Motor neuron (in vitro differentiated cells): Measurements from ENCODE around the gene MAP1S. TPM values are rescaled to one million over a fixed set of nuclear protein-coding genes. Genes with fewer than 3 reads are reported as not detected.

Experiments
- ATAC-seq, 8 experiments: fragments of 200-7000 bp; cut with Tn5 transposase; replicated peaks in 6 of 8; 2 replicates each; pipeline ENCODE4 v1.8.0; 2021; ENCODE audit warnings: mild to moderate bottlenecking in 8 of 8, moderate library complexity in 8 of 8
- H3K27ac ChIP-seq, 2 donors: fragments of 250-450 bp; sonication (Bioruptor Pico); 2 replicates each; pipeline ENCODE4 v1.9.0; 2021; ENCODE audit warnings: antibody characterized with exemption in 2 of 2, mild to moderate bottlenecking in 2 of 2, moderate library complexity in 1 of 2
- H3K4me1 ChIP-seq, 2 donors: fragments of 250-450 bp; sonication (Bioruptor Pico); replicated peaks in 1 of 2; 2 replicates each; pipeline ENCODE4 v1.6.1; 2021; ENCODE audit warnings: antibody characterized with exemption in 2 of 2, mild to moderate bottlenecking in 2 of 2, moderate library complexity in 1 of 2
- H3K4me3 ChIP-seq, 5 donors: fragments of 250-450 bp; sonication (Bioruptor Pico); 2 replicates each; pipeline ENCODE4 v1.9.0; 2021; ENCODE audit warnings: antibody characterized with exemption in 5 of 5, mild to moderate bottlenecking in 5 of 5, moderate library complexity in 4 of 5
- WGBS, 10 experiments: fragments of 450-650 bp; shearing (Covaris generic); methylation state at CpG; one replicate each; pipeline ENCODE4 v1.0.0; 2022; 5-methylcytosine and 5-hydroxymethylcytosine counted together
- in situ Hi-C, 9 experiments: fragments of 400-800 bp; cut with MboI; loops; one replicate each; pipeline ENCODE4 v1.15.0; 2021; ENCODE audit warnings: low sequenced_read_pairs in 9 of 9, low pct_unique_long_range_greater_than_20kb in 2 of 9; ENCODE audit not compliant: unreplicated experiment in 9 of 9
- total RNA-seq, 8 experiments: library from RNA; unstranded; fragments of 300-600 nt; gene quantifications; 2 replicates each; pipeline versions ENCODE4 v1.2.3 to v1.2.4, GENCODE V29; 2022

MAP1S gene
- total RNA-seq, 8 experiments from 2014 or later = 11.2 to 49.8 (median 26.8) TPM

DNA sequence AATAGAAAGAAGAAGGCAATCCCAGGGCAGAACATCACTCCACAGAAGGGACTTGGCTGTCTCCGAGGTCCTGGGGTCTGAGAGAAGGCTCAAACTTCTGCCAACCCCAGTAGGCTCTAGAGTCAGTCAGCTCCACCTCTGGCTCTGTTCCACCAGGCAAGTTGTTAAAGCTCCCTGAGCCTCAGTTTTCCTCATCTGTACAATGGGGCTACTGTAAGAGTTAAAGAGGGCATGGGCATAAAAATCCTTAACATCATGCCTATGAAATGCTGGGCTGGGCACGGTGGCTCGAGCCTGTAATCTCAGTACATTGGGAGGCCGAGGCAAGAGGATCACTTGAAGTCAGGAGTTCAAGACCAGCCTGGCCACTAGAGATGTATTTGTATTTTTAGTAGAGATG, 36.2 kb upstream of the MAP1S start:
- Histone ChIP-seq H3K27ac (no peak overlapping the region), H3K4me1 (peaks cover 0 to 14% of the 10 kb centered on the region in 2 donors), H3K4me3 (no peak overlapping the region)
- no peak for ATAC-seq
- WGBS, 10 experiments = 10 to 100% (median 86%) methylated on average over 1 to 4 of the region's 4 CpGs; no CpG with 5 or more reads in 1 of the 10 experiments
- in situ Hi-C loops = no loop called here

GRCh38 chr19:17684256-17684655, 35.0 kb upstream of the MAP1S start:
- peaks cover 0 to 18% of the 10 kb centered on the region in 2 donors for H3K4me1 ChIP-seq
- H3K27ac ChIP-seq = no peak overlapping the region
- WGBS, 10 experiments = 56 to 100% (median 72%) methylated on average over 1 to 4 of the region's 4 CpGs; no CpG with 5 or more reads in 5 of the 10 experiments
- in situ Hi-C loops = no loop called here
- H3K4me3 ChIP-seq = no peak overlapping the region
- no peak for ATAC-seq

- peaks cover 0 to 13% of the 10 kb centered on the region in 2 donors for H3K4me1 ChIP-seq
- ATAC-seq = peak in 5 of 8 experiments; percentile 0 to 13 (median 3)
- peak overlapping the region in 4 of 5 donors; percentile 89 to 98 (median 92) for H3K4me3 ChIP-seq
- in situ Hi-C loops = no loop called here
- 57 to 100% (median 80%) methylated on average over 1 to 6 of the region's 15 CpGs; no CpG with 5 or more reads in 5 of the 10 experiments for WGBS, 10 experiments
- H3K27ac ChIP-seq = no peak overlapping the region
Measured at GRCh38 chr19:17685451-17686022, 33.7 kb upstream of the MAP1S start.

DNA sequence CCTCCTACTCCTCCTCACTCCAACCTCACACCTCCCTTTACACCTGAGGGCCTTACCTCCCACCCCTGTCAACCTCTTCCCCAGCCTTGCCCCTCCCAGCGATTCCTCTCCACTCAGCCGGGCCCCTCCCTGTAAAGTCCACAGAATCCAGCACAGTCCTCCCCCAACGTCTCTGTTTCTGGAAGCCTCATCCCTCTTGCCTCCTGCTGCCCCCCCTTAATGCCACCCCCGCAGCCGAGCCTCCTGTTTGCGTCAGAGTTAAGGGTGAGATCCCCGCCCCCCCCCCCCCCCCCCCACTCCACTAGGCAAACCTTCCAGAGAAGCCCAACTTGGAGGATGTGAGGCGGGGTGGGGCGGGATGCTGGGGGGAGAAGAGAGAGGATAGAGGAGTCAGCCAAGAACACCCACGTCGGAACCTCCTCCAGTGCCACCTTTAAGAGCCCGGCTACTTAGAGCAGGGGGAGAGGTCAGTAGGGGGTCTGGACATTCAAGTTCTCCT, 33.2 kb upstream of the MAP1S start:
- peak; percentile 4 to 38 (median 24) for ATAC-seq
- H3K27ac ChIP-seq = peak overlapping the region in 1 of 2 donors; percentile 64

DNA sequence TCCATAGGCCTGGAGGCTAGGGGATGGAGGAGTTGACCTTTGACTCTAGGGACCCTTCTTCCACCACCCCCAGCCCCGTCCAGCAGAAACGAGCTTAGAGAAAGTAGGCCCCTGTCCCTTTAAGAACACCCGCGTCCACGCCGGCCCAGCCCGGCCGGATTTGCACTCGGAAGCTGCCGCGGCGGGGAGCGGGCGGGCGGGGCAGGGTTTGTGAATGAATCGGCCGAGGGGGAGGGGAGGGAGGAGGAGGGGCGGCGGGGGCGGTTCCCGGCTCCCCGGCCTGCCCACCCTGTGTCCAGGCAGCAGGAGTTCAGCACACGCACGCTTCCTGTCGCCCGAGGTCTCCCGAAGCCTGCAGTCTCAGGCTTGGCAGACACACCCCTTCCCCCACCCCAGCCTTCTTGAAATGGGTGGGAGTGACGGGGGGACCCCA, 32.7 kb upstream of the MAP1S start:
- H3K27ac ChIP-seq = peak overlapping the region; percentile 89 to 95
- ATAC-seq = peak; percentile 49 to 76 (median 72)
- peaks cover 0 to 7% of the 10 kb centered on the region in 2 donors for H3K4me1 ChIP-seq
- in situ Hi-C loops = no loop called here
- 2% methylated on average over 9 of the region's 28 CpGs; no CpG with 5 or more reads in 9 of the 10 experiments for WGBS, 10 experiments
- peak overlapping the region; percentile 80 to 98 (median 89) for H3K4me3 ChIP-seq

More for the DNA sequence above, 33.2 kb upstream of the MAP1S start:
- Histone ChIP-seq H3K4me1 (peaks cover 0 to 10% of the 10 kb centered on the region in 2 donors), H3K4me3 (peak overlapping the region; percentile 80 to 98 (median 89))
- 0% methylated on average over 3 of the region's 12 CpGs; no CpG with 5 or more reads in 9 of the 10 experiments for WGBS, 10 experiments
- in situ Hi-C loops = no loop called here

DNA sequence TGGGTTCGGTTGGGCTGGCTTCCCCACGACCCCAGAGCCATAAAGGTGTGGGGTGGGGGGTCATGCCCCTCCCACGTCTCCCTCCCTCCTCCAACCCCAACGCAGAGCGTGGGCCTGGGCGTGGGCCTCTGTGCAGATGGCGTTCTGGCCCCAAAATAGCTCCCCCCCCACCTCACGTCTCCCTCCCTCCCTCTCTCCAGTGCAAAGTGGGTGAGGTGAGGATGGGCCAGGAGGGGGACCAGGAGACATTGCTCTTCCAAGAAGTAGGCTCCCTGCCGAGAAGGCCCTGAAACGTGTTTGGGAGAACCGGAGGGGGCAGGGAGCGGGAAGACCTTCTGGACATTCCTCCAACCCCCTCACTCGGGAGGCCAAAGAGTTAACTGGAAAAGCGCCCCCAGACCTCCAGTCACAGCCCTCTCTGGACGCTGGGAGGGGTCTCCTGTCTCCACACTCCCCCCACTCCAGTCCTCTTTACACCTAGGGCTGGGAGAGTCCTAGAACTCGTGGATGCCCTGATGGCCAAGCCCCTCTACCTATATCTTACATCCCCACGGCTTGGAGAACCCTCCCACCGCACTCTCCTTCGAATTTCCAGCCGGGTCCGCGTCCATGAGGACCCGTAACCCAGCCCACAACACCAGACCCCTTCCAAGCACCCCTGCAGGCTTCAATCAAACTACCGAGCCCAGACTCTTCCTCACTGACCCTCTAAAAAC, 32.0 kb upstream of the MAP1S start:
- Histone ChIP-seq H3K4me3 (peak overlapping the region; percentile 80 to 98 (median 89)), H3K27ac (peak overlapping the region; percentile 89 to 95), H3K4me1 (peaks cover 0 to 7% of the 10 kb centered on the region in 2 donors)
- WGBS, 10 experiments = 0 to 5% (median 0%) methylated on average over 1 to 13 of the region's 24 CpGs; no CpG with 5 or more reads in 7 of the 10 experiments
- peak; percentile 6 to 56 (median 39) for ATAC-seq
- in situ Hi-C loops = no loop called here

DNA sequence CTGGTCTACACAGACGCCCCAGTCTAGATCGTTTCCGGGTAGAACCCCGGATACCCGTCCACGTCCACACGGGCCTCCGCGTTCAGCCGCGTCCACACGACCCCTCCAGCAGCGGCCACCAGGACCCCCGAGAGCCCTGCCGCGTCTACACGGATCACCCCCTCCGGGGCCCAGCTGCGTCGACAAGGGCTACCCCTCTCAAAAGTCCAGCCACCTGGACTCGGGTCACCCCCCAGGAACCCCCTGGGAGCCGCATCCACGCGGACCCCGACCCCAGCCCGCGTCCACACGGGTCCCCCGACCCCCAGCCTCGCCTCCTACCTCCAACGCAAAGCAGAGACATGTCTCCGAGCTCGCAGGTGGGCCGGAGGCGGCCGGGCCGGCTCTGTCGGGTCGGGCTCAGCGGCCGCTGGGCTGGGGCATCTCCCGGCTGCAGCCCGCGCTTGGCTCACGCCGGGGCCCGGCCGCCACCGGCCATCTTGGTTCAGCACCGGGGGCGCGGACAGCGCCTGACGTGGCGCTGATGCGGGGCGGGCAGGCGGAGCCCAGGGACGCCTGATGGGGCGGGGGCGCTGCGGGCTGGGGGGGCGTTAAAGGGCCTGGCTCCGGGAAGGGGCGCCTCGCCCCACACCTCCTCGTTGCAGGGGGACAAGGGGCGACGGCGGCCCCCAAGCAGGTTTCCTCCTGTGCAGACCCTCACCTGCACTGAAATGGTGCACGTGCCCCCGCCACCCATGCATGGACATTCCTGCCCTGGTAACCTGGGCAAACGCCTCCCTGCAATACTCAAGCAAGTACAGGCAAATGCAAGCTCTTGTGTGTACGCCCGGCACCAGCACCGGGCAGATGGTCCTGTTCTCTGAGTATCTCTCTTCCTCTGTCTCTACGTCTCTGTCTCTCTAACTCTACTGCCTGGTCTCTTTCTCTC, 31.2 kb upstream of the MAP1S start, which contains the start of gene UNC13A:
Gene UNC13A, minus strand, starts transcription at position 498 of the 928 bp plus-strand sequence. Its CDS starts 155 bp downstream, at position 343.
- peak; percentile 67 to 94 (median 76) for ATAC-seq
- in situ Hi-C loops = no loop called here
- peak within 1 kb of the TSS; percentile 89 to 95 for H3K27ac ChIP-seq
- peaks cover 0 to 7% of the 10 kb centered on the region in 2 donors for H3K4me1 ChIP-seq
- 0 to 60% (median 4%) methylated on average over 1 to 20 of the region's 77 CpGs; no CpG with 5 or more reads in 4 of the 10 experiments for WGBS, 10 experiments
- peak within 1 kb of the TSS; percentile 80 to 98 (median 89) for H3K4me3 ChIP-seq

GRCh38 chr19:17688853-17689595, 30.3 kb upstream of the MAP1S start:
- H3K27ac ChIP-seq = peak overlapping the region; percentile 89 to 95
- 0 to 100% (median 59%) methylated on average over 1 to 8 of the region's 10 CpGs; no CpG with 5 or more reads in 2 of the 10 experiments for WGBS, 10 experiments
- no peak for ATAC-seq
- peak overlapping the region; percentile 80 to 98 (median 89) for H3K4me3 ChIP-seq
- H3K4me1 ChIP-seq = peaks cover 0 to 7% of the 10 kb centered on the region in 2 donors
- in situ Hi-C loops = no loop called here

DNA sequence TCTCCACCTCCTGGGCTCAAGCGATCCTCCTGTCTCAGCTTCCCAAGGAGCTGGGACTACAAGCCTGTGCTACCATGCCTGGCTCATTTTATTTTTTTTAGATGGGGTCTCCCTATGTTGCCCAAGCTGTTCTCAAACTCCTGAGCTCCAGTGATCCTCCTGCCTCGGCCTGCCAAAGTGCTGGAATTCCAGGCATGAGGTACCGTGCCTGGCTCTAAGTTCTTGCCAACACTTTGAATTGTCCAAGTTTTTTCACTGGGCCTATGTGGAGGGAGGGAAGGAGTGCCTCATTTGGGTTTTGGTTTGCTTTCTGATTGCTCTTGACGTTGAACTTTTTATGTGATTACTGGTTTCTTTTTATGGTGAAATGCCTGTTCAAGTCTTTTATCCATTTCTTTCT, 26.7 kb upstream of the MAP1S start:
- no peak overlapping the region for H3K27ac ChIP-seq
- ATAC-seq = no peak

DNA sequence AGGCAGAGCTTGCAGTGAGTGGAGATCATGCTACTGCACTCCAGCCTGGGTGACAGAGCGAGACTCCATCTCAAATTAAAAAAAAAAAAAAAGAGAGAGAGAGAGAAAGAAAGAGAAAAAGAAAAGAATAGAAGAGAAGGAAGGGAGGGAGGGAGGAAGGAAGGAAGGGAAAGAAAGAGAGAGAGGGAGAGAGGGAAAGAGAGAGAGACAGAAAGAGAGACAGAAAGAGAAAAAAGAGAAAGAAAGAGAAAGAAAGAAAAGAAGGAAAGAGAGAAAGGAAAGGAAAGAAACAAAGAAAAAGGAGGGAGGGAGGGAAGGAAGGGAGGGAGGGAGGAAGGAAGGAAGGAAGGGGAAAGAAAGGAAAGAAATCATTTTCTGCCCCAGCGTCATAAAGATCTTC, 24.1 kb upstream of the MAP1S start:
- 2 to 86% (median 54%) methylated on average over 1 to 2 of the region's 2 CpGs; no CpG with 5 or more reads in 2 of the 10 experiments for WGBS, 10 experiments
- H3K27ac ChIP-seq = no peak overlapping the region
- H3K4me1 ChIP-seq = no peaks in the 10 kb centered on the region
- no peak overlapping the region for H3K4me3 ChIP-seq
- no peak for ATAC-seq
- in situ Hi-C loops = no loop called here

More for the DNA sequence above, 26.7 kb upstream of the MAP1S start:
- H3K4me1 ChIP-seq = peaks cover 0 to 5% of the 10 kb centered on the region in 2 donors
- H3K4me3 ChIP-seq = no peak overlapping the region
- in situ Hi-C loops = no loop called here
- WGBS, 10 experiments = 0 to 87% (median 76%) methylated on average over 1 to 4 of the region's 4 CpGs; no CpG with 5 or more reads in 1 of the 10 experiments

DNA sequence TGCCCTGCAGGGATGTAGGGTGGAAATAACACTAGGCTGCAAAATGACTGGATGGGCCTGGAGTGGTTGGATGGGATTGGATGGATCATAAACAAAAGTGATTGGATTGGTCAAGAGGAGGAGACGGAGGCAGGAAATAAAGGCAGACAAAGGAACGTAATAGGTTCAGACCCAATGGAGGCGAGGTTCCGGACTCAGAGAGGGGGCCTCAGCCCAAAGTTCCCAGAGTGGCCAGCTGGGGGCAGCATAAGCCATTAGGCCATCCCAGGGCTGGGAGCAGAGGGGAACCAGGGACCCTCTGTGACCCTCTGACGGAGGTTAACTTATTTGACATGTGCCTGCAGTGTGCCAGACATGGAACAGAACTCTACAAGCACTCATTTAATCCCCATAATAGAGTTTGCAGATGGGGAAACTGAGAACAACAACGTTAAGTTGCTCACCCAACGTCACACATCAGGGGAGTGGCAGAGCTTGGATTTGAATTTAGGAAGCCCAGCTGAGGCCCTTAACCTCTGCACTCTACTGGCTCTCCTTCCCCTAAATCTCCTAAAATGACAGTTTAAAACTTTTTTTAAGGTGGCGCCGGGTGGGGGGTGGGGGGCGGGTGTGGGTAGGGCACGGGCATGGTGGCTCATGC, 15.3 kb upstream of the MAP1S start:
- WGBS, 10 experiments = 20 to 83% (median 62%) methylated on average over 1 to 5 of the region's 11 CpGs; no CpG with 5 or more reads in 1 of the 10 experiments
- Histone ChIP-seq H3K4me1 (no peaks in the 10 kb centered on the region), H3K4me3 (no peak overlapping the region), H3K27ac (no peak overlapping the region)
- in situ Hi-C loops = loop anchor here in 1 of 9 experiments (10.0 kb wide), 1 partner anchor 71 kb away; no protein-coding TSS in a partner anchor
- ATAC-seq = peak in 4 of 8 experiments; percentile 55 to 91 (median 82)
